ENCODE measurements around the gene NRXN3.

NRXN3 gene

DNA sequence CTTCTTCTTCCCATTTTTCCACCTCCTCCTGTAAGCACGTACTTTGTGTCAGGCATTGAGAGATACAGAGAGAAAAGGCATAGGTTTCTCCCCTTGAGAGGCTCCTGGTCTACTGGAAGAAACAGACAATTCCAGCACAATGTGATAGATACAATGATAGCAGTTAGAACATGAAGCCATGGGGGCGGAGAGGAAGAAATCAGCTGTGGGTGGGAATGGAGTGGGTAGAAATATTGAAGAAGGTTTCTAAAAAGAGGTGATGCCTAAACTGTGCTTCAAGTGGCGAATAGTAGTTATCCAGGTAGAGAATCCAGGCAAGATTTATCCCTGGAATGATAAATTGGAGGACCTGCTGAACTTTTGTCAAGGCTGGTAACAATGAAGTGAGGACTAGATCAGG, 528.8 kb downstream of the NRXN3 start:
- H3K9me2 ChIP-seq (replicated peaks; ENCODE audit: insufficient read depth, low read length), result no peaks in the 10 kb centered on the region

DNA sequence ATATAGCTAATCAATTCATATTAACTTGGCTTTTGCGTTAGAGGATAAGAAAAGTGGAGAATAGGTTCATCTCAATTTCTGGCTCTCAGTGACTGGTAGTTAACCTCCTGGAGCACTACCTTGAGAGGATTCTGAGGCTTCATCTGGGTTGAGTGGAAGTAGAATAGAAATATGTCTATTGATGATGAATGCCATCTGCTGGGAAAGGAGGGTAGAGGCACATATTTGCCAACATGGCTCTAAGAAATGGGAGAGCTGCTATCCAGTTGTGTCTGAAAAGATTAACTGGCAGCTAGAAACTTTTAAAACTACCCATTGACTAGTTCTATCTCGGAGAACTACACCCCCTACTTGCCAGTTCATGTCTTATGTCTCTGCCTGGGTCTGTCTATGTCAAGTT, 530.1 kb downstream of the NRXN3 start:
- Histone ChIP-seq H3F3A (ENCODE audit: insufficient read depth) (no peaks in the 10 kb centered on the region), H2AFZ (ENCODE audit: low read depth, low read length, severe bottlenecking) (no peak overlapping the region), H4K20me1 (ENCODE audit: low read depth, low read length) (no peaks in the 10 kb centered on the region), H3K4me2 (ENCODE audit: low read depth, low read length, poor library complexity, severe bottlenecking) (no peak overlapping the region), H3K36me3 (ENCODE audit: low read length) (no peaks in the 10 kb centered on the region), H3K4me3 (ENCODE audit: insufficient read depth, low read length, poor library complexity, severe bottlenecking) (no peak overlapping the region), H3K27me3 (ENCODE audit: low read length) (no peaks in the 10 kb centered on the region), H3K9me3 (ENCODE audit: insufficient read depth, low read length) (no peaks in the 10 kb centered on the region), H3K79me2 (ENCODE audit: insufficient read depth, low read length) (no peaks in the 10 kb centered on the region), H3K9me2 (replicated peaks; ENCODE audit: insufficient read depth, low read length) (no peaks in the 10 kb centered on the region), H3K9ac (ENCODE audit: low read length) (no peak overlapping the region), H3K27ac (ENCODE audit: low read depth, low read length) (no peak overlapping the region)
- TF ChIP-seq, protein P1, sequence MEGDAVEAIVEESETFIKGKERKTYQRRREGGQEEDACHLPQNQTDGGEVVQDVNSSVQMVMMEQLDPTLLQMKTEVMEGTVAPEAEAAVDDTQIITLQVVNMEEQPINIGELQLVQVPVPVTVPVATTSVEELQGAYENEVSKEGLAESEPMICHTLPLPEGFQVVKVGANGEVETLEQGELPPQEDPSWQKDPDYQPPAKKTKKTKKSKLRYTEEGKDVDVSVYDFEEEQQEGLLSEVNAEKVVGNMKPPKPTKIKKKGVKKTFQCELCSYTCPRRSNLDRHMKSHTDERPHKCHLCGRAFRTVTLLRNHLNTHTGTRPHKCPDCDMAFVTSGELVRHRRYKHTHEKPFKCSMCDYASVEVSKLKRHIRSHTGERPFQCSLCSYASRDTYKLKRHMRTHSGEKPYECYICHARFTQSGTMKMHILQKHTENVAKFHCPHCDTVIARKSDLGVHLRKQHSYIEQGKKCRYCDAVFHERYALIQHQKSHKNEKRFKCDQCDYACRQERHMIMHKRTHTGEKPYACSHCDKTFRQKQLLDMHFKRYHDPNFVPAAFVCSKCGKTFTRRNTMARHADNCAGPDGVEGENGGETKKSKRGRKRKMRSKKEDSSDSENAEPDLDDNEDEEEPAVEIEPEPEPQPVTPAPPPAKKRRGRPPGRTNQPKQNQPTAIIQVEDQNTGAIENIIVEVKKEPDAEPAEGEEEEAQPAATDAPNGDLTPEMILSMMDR (IDR thresholded peaks at IDR 0.05; ENCODE audit: insufficient read depth, low read length, poor library complexity, severe bottlenecking), result no peak
- no peak for TF ChIP-seq EZH2phosphoT487 (conservative IDR thresholded peaks at IDR 0.05; ENCODE audit: low read length)

More for the DNA sequence above, 528.8 kb downstream of the NRXN3 start:
- TF ChIP-seq EZH2phosphoT487 (conservative IDR thresholded peaks at IDR 0.05; ENCODE audit: low read length), result no peak
- TF ChIP-seq, protein P1 (IDR thresholded peaks at IDR 0.05; ENCODE audit: insufficient read depth, low read length, poor library complexity, severe bottlenecking), result no peak
- Histone ChIP-seq H3K36me3 (ENCODE audit: low read length) (no peaks in the 10 kb centered on the region), H3K9ac (ENCODE audit: low read length) (no peak overlapping the region), H3K4me3 (ENCODE audit: insufficient read depth, low read length, poor library complexity, severe bottlenecking) (no peak overlapping the region), H2AFZ (ENCODE audit: low read depth, low read length, severe bottlenecking) (no peak overlapping the region), H3K4me2 (ENCODE audit: low read depth, low read length, poor library complexity, severe bottlenecking) (no peak overlapping the region), H3K27me3 (ENCODE audit: low read length) (no peaks in the 10 kb centered on the region), H3F3A (ENCODE audit: insufficient read depth) (no peaks in the 10 kb centered on the region), H3K27ac (ENCODE audit: low read depth, low read length) (no peak overlapping the region), H3K9me3 (ENCODE audit: insufficient read depth, low read length) (no peaks in the 10 kb centered on the region), H3K79me2 (ENCODE audit: insufficient read depth, low read length) (no peaks in the 10 kb centered on the region), H4K20me1 (ENCODE audit: low read depth, low read length) (no peaks in the 10 kb centered on the region)

DNA sequence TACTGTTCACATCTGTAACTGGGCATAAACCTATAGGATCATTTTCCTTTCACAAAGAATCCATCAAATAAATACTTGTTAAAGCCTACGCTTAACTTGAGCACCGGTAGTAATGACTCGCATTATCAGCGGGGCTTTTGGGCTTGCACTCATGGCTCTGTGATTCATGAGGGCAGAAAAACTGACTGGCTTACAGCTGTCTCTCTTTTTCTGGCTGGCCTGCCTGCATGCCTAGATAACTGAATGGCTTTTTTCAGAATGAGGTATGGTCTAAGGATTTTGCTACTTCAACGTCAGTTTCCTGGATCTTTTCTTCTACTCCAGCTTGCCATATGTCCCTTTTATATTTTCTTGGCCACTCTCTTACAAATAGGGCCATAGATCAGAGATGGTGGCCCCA, 531.1 kb downstream of the NRXN3 start:
- Histone ChIP-seq H3K4me3 (ENCODE audit: insufficient read depth, low read length, poor library complexity, severe bottlenecking) (no peak overlapping the region), H3K36me3 (ENCODE audit: low read length) (no peaks in the 10 kb centered on the region), H3K4me2 (ENCODE audit: low read depth, low read length, poor library complexity, severe bottlenecking) (no peak overlapping the region), H3K79me2 (ENCODE audit: insufficient read depth, low read length) (no peaks in the 10 kb centered on the region), H3K9me2 (replicated peaks; ENCODE audit: insufficient read depth, low read length) (no peaks in the 10 kb centered on the region), H3F3A (ENCODE audit: insufficient read depth) (no peaks in the 10 kb centered on the region), H3K27me3 (ENCODE audit: low read length) (no peaks in the 10 kb centered on the region), H2AFZ (ENCODE audit: low read depth, low read length, severe bottlenecking) (no peak overlapping the region), H4K20me1 (ENCODE audit: low read depth, low read length) (no peaks in the 10 kb centered on the region), H3K9me3 (ENCODE audit: insufficient read depth, low read length) (no peaks in the 10 kb centered on the region), H3K27ac (ENCODE audit: low read depth, low read length) (no peak overlapping the region), H3K9ac (ENCODE audit: low read length) (no peak overlapping the region)
- no peak for TF ChIP-seq EZH2phosphoT487 (conservative IDR thresholded peaks at IDR 0.05; ENCODE audit: low read length)

DNA sequence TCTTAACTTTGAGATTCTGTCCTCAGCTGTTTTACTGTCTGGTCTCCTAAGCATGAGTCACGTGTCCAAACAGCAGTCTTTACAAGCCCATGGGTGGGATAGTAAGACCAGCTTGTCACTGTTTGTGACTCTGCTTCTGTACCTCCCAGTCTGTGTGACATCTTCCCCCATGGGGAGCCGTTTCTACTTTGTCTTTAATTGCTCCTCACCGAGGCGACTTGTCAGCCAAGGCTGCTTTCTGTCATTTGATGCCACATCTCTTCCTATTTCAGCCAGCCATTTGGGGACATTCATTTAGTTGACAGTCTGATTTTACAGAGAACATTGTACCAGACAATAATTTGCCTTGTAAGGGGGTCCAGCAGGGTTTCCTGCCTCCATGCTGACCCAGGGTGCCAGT, 534.8 kb downstream of the NRXN3 start:
- no peak overlapping the region for H3K4me3 ChIP-seq (ENCODE audit: insufficient read depth, low read length, poor library complexity, severe bottlenecking)
- no peaks in the 10 kb centered on the region for H3F3A ChIP-seq (ENCODE audit: insufficient read depth)
- H3K4me2 ChIP-seq (ENCODE audit: low read depth, low read length, poor library complexity, severe bottlenecking), result no peak overlapping the region
- H3K79me2 ChIP-seq (ENCODE audit: insufficient read depth, low read length), result no peaks in the 10 kb centered on the region
- H3K9me3 ChIP-seq (ENCODE audit: insufficient read depth, low read length), result no peaks in the 10 kb centered on the region
- no peak overlapping the region for H2AFZ ChIP-seq (ENCODE audit: low read depth, low read length, severe bottlenecking)
- H3K27ac ChIP-seq (ENCODE audit: low read depth, low read length), result no peak overlapping the region
- no peaks in the 10 kb centered on the region for H3K27me3 ChIP-seq (ENCODE audit: low read length)
- H4K20me1 ChIP-seq (ENCODE audit: low read depth, low read length), result no peaks in the 10 kb centered on the region
- H3K9me2 ChIP-seq (replicated peaks; ENCODE audit: insufficient read depth, low read length), result no peaks in the 10 kb centered on the region
- TF ChIP-seq EZH2phosphoT487 (conservative IDR thresholded peaks at IDR 0.05; ENCODE audit: low read length), result no peak
- TF ChIP-seq, protein P1 (IDR thresholded peaks at IDR 0.05; ENCODE audit: insufficient read depth, low read length, poor library complexity, severe bottlenecking), result no peak
- no peaks in the 10 kb centered on the region for H3K36me3 ChIP-seq (ENCODE audit: low read length)
- H3K9ac ChIP-seq (ENCODE audit: low read length), result no peak overlapping the region
